GM13976 (cell line): ENCODE results near the gene PPP1R14C.
"Not testable (repeated sequence)": the region's sequence is repeated elsewhere in the genome, so short reads cannot be mapped to it uniquely, and the experiment has no call there.

Source experiments
- DNase-seq: peaks from one replicate; pipeline ENCODE4 v3.0.0; 2012; ENCODE audit warnings: low spot score
- in situ Hi-C: fragments of 300-500 bp; cut with MboI; formaldehyde crosslinking; loops from one replicate; pipeline ENCODE4 v1.12.0; 2022; ENCODE audit warnings: low sequenced_read_pairs, mixed read lengths, inconsistent platforms; ENCODE audit not compliant: unreplicated experiment
- TF ChIP-seq, protein P1 (sequence below): IDR thresholded peaks from 2 replicates; pipeline ENCODE4 v1.5.1; 2012; ENCODE audit warnings: borderline replicate concordance, mild to moderate bottlenecking; ENCODE audit not compliant: insufficient read depth; ENCODE audit errors: extremely low read depth, missing control alignments, control extremely low read depth

PPP1R14C gene

GRCh38 chr6:150238846-150239407 lies 96.1 kb downstream of the PPP1R14C start:
- DNase-seq, result no peak
- TF ChIP-seq, protein P1, sequence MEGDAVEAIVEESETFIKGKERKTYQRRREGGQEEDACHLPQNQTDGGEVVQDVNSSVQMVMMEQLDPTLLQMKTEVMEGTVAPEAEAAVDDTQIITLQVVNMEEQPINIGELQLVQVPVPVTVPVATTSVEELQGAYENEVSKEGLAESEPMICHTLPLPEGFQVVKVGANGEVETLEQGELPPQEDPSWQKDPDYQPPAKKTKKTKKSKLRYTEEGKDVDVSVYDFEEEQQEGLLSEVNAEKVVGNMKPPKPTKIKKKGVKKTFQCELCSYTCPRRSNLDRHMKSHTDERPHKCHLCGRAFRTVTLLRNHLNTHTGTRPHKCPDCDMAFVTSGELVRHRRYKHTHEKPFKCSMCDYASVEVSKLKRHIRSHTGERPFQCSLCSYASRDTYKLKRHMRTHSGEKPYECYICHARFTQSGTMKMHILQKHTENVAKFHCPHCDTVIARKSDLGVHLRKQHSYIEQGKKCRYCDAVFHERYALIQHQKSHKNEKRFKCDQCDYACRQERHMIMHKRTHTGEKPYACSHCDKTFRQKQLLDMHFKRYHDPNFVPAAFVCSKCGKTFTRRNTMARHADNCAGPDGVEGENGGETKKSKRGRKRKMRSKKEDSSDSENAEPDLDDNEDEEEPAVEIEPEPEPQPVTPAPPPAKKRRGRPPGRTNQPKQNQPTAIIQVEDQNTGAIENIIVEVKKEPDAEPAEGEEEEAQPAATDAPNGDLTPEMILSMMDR, result no peak
- in situ Hi-C loops, result no loop called here

DNA sequence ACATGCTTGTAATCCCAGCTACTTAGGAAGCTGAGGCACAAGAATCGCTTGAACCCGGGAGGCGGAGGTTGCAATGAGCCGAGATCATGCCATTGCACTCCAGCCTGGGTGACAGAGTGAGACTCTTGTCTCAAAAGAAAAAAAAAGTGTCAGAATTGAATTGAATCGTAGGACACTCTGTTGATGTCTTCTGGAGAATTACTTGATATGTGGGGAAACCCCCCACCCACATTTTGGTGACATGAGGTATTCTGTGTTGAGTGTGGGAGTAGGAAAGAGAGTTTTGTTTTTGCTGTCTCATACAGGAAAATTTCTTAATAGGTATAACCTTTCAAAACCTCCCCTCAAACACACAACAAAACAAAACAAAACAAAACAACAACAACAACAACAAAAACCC lies 98.9 kb downstream of the PPP1R14C start:
- in situ Hi-C loops, result not testable (repeated sequence)
- peak; percentile 36 for DNase-seq

DNA sequence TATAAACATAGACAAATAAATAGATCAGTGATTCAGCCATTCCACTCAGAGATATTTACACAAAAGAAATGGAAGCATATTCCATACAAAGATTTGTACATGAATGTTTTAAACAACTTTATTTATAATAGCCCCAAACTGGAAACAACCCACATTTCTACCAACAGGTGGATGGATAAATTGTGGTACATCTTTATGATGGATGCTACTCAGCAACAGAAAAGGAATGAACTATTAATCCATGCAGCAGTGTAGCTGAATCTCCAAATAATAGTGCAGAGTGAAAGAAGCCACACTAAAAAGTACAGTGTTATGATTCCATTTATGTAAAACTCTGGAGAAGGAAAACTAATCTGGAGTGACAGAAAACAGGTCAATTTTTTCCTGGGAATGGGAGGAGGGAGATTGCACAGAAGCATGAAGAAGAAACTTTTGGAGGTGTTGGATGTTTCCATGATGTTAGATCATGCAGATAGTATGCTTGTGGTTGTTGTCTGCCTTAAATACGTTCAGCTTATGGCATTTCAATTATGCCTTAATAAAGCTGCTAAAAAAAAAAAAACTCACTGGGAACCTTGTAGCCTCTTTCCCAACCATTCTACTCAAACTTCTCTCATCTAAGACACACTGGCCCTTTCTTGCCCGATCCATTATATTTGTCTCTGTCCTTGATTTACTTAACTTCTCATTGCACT lies 100.9 kb downstream of the PPP1R14C start:
- in situ Hi-C loops, result no loop called here
- TF ChIP-seq, protein P1, result no peak
- no peak for DNase-seq

- TF ChIP-seq, protein P1, result no peak
- in situ Hi-C loops, result no loop called here
Observed at GRCh38 chr6:150245148-150245935, 102.5 kb downstream of the PPP1R14C start.

DNA sequence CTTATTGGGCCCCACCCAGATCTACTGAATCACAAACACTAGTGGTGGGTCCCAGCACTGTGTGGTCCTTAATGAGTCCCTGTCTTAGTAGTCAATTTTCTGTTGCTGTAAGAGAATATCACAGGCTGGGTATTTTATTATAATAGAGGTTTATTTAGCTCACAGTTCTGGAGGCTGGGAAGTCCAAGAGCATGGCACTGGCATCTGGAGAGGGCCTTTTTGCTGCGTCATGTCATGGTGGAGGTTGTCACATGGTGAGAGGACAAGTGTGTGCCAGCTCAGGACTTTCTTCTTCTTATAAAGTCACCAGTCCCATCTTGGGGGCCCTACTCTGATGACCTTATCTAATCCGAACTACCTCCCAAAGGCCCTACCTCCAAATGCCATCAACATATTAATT lies 105.0 kb downstream of the PPP1R14C start:
- TF ChIP-seq, protein P1, result no peak
- no peak for DNase-seq
- in situ Hi-C loops, result no loop called here

More at GRCh38 chr6:150245148-150245935, 102.5 kb downstream of the PPP1R14C start:
- no peak for DNase-seq

DNA sequence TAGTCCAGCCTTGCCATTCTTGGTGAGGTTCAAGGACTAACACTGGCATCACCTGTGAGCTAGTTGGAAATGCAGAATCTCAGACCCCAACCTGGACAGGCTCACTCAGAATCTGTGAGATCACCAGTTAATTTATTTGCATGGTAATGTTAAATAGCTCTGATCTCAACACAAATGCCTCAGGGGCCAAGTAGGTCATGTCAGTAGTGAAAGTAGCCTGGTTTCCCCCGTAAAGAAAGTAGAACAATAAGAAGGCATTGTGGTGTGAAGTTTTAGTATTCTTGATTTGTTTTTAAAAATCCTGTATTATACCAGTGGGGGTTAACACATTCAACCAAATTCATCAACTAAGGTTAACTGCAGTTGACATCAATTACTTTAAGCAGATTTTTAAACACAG lies 105.5 kb downstream of the PPP1R14C start:
- in situ Hi-C loops, result no loop called here

More for the DNA sequence above, 105.5 kb downstream of the PPP1R14C start:
- TF ChIP-seq, protein P1, result no peak
- no peak for DNase-seq
